ENCODE data around the gene IER2. TPM values are rescaled to one million over a fixed set of nuclear protein-coding genes. Genes with fewer than 3 reads are reported as not detected.

The IER2 gene
- total RNA-seq, 1 experiment from 2014 or later: 247 TPM

- TF ChIP-seq POLR2A (IDR thresholded peaks at IDR 0.05; ENCODE audit: borderline replicate concordance, extremely low read depth, insufficient read depth, insufficient read length) (peak; percentile 91), ZNF274 (IDR thresholded peaks at IDR 0.05; ENCODE audit: low read depth, low read length) (no peak), EZH2phosphoT487 (IDR thresholded peaks at IDR 0.05; ENCODE audit: borderline replicate concordance) (no peak)
These were observed 4.8 kb downstream of the IER2 start (continued) for GRCh38 chr19:13154911-13155471.

DNA sequence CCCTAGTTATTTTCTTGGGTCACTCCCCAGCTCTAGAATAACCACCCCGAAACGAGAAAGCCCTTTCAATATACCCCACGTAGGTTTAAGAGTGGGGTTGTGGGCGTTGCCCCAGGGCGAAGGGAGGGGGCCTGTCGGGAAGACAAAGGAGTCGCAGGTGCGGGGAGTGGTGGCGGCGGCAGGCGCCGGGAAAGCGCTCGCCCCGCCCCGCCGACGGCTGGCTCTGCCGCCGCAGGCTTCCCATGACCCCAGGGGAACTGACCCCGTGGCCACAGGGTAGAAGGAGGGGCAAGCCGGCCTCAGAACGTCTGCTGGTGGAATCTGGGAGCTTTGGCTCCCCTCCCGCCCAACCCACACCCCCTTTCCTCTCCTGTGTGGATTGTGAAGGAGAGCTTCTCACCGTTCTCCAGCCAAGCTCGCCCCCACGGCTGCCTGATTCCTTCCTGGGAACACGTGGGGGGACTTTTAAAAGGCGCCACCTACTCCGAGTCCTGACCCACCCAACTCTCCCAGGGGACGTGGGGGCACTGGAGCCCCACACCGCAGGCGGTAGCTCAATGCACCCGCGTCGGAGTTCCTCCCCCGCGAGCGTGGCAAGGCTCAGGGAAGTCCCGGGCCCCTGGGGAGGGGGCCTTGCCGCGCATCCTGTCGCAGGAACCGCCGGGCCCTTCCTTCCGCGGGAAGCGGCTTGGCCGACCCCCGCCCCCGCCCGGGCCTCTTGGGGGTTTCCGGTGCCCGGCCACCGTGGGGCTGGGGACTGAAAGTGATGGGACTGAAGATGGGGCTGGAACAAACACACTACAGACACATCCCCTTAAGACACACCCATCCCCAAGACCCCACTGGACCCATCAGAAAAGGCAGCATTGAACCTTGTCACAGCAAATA, 5.5 kb downstream of the IER2 start:
- H3K4me3 ChIP-seq (replicated peaks in 1 of 2; ENCODE audit: low read depth in 1 of 2, low read length in 2 of 2): peak overlapping the region; percentile 81 to 94
- peak overlapping the region; percentile 100 for H3K4me2 ChIP-seq (ENCODE audit: low read length)
- no peaks in the 10 kb centered on the region for H3K9me3 ChIP-seq (ENCODE audit: control insufficient read depth in 1 of 2, insufficient read depth in 1 of 2, low read depth in 1 of 2, low read length in 2 of 2)
- H2AFZ ChIP-seq (ENCODE audit: low read depth, low read length, poor library complexity, severe bottlenecking): no peak overlapping the region
- ChIA-PET CTCF (interaction anchor here (0.6 to 1.7 kb wide), 7 partner anchors 14 to 107 kb away, joined by 3 to 5 read pairs (median 4); no protein-coding TSS in a partner anchor), POLR2A (interaction anchor here (0.6 to 4.6 kb wide), 15 partner anchors 9 to 190 kb away, joined by 3 to 63 read pairs (median 4); partner anchors contain the start of gene NACC1), RAD21 (ENCODE audit: low non-redundant PET in 1 of 2, low total read pairs in 2 of 2, uncharacterized antibody in 2 of 2, unreplicated experiment in 2 of 2) (interaction anchor here in 1 of 2 experiments (1.1 kb wide), 1 partner anchor 106 kb away, joined by 3 read pairs; no protein-coding TSS in a partner anchor)
- H3K9me2 ChIP-seq (ENCODE audit: insufficient read depth): no peaks in the 10 kb centered on the region
- no peak for DNase-seq (ENCODE audit: low read depth, low spot score)
- H3K9ac ChIP-seq (ENCODE audit: low read length): peak overlapping the region; percentile 96
- ATAC-seq: peak; percentile 24
- intact Hi-C loops (cut with micrococcal nuclease): loop anchor here (1.0 to 2.0 kb wide), 2 partner anchors 35 to 79 kb away; no protein-coding TSS in a partner anchor
- TF ChIP-seq ATF3 (IDR thresholded peaks at IDR 0.05) (no peak), SP1 (IDR thresholded peaks at IDR 0.05; ENCODE audit: low read depth) (no peak), TCF7L2 (IDR thresholded peaks at IDR 0.05; ENCODE audit: borderline replicate concordance, extremely low read depth, insufficient read depth, insufficient read length) (peak; percentile 80), REST (IDR thresholded peaks at IDR 0.05; ENCODE audit: low read depth) (no peak), CEBPB (IDR thresholded peaks at IDR 0.05; ENCODE audit: low read depth) (no peak), SIN3A (IDR thresholded peaks at IDR 0.05; ENCODE audit: low read depth) (no peak), POLR2A (IDR thresholded peaks at IDR 0.05; ENCODE audit: borderline replicate concordance, extremely low read depth, insufficient read depth, insufficient read length) (peak; percentile 20), POLR2AphosphoS5 (IDR thresholded peaks at IDR 0.05; ENCODE audit: low read depth, low read length) (peak; percentile 3), SRF (IDR thresholded peaks at IDR 0.05; ENCODE audit: low read depth) (no peak), JUND (IDR thresholded peaks at IDR 0.05) (no peak), EZH2phosphoT487 (IDR thresholded peaks at IDR 0.05; ENCODE audit: borderline replicate concordance) (no peak), MAX (IDR thresholded peaks at IDR 0.05) (no peak)
- TF ChIP-seq, protein P1, sequence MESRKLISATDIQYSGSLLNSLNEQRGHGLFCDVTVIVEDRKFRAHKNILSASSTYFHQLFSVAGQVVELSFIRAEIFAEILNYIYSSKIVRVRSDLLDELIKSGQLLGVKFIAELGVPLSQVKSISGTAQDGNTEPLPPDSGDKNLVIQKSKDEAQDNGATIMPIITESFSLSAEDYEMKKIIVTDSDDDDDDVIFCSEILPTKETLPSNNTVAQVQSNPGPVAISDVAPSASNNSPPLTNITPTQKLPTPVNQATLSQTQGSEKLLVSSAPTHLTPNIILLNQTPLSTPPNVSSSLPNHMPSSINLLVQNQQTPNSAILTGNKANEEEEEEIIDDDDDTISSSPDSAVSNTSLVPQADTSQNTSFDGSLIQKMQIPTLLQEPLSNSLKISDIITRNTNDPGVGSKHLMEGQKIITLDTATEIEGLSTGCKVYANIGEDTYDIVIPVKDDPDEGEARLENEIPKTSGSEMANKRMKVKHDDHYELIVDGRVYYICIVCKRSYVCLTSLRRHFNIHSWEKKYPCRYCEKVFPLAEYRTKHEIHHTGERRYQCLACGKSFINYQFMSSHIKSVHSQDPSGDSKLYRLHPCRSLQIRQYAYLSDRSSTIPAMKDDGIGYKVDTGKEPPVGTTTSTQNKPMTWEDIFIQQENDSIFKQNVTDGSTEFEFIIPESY (IDR thresholded peaks at IDR 0.05; ENCODE audit: extremely low read depth, insufficient replicate concordance, low read length): no peak
- H3K4me1 ChIP-seq (ENCODE audit: control insufficient read depth in 1 of 2, insufficient read depth in 2 of 2, low read length in 2 of 2): peaks cover 33 to 67% of the 10 kb centered on the region in 2 experiments
- H3K27ac ChIP-seq (ENCODE audit: low read depth, low read length): peak overlapping the region; percentile 99
- peaks cover 0 to 12% of the 10 kb centered on the region in 2 experiments; a peak in 2 of 4 replicates for H3K36me3 ChIP-seq (ENCODE audit: control insufficient read depth in 1 of 2, insufficient read depth in 2 of 2, low read length in 2 of 2)
- no peaks in the 10 kb centered on the region for H3K27me3 ChIP-seq (ENCODE audit: insufficient read depth, low read length)
- peaks cover 12% of the 10 kb centered on the region; the same call in 1 of the 2 replicates for H4K20me1 ChIP-seq (ENCODE audit: insufficient read depth)
- H3K79me2 ChIP-seq (ENCODE audit: insufficient read depth, low read length): peaks cover 29% of the 10 kb centered on the region
- BruUV-seq (replicated peaks): no TSS peak

All from HCT116 (cell line).